ENCODE data around the gene TUBB6.

DNA sequence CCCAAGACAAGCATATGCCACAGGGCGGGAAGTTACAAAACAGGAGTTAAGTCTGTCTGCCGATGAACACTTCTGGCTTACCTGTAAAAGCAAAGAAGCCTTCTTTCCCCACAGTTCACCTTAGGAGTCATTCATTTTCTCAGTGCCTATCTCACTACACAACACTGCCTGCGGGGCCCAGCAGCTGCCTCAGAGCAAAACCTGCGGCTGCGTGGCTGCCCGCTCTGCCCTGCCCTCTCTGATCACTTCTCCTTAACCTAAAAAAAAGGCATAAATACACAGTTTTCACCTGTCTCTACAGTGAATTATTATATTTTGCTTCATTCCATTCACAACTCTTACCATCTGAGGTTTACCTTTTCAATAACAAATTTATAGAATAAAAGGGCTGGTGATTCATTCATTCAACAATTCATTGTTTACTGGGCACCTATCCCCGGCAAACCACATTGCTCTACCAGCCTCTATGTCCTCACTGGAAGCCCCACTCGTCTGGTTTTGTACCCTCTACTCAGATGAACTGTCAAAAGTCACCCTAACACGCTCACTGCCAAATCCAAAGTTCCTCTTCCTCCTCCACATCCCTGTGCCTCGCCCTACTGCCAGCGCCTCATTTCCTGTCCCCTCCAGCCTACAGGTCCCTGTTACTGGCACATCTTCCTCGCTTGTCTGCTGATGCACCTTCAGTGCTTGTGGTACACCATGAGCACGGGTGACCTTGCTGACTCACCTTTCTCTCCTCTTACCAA, 37.6 kb downstream of the TUBB6 start:
- TF ChIP-seq, protein P1, sequence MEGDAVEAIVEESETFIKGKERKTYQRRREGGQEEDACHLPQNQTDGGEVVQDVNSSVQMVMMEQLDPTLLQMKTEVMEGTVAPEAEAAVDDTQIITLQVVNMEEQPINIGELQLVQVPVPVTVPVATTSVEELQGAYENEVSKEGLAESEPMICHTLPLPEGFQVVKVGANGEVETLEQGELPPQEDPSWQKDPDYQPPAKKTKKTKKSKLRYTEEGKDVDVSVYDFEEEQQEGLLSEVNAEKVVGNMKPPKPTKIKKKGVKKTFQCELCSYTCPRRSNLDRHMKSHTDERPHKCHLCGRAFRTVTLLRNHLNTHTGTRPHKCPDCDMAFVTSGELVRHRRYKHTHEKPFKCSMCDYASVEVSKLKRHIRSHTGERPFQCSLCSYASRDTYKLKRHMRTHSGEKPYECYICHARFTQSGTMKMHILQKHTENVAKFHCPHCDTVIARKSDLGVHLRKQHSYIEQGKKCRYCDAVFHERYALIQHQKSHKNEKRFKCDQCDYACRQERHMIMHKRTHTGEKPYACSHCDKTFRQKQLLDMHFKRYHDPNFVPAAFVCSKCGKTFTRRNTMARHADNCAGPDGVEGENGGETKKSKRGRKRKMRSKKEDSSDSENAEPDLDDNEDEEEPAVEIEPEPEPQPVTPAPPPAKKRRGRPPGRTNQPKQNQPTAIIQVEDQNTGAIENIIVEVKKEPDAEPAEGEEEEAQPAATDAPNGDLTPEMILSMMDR (IDR thresholded peaks at IDR 0.05; ENCODE audit: control extremely low read depth in 1 of 3, insufficient read depth in 1 of 3, low read depth in 1 of 3, low read length in 3 of 3): no peak
- no peak for TF ChIP-seq CREB1 (IDR thresholded peaks at IDR 0.05)

All from H1 (cell line).